Lower leg skin (tissue), 4 donors: ENCODE measurements around the gene MAP3K5. TPM values are rescaled to one million over a fixed set of nuclear protein-coding genes. Genes with fewer than 3 reads are reported as not detected.

Experiments used
- DNase-seq, 2 donors: peaks; one replicate each; pipeline ENCODE4 v3.0.0-alpha.2; 2019; ENCODE audit warnings: low spot score in 2 of 2
- H3K4me3 ChIP-seq: fragments of 200-600 bp; sonication (generic); 2 replicates; pipeline ENCODE4 v1.5.1; 2017; ENCODE audit warnings: mild to moderate bottlenecking, low read depth; ENCODE audit not compliant: poor library complexity, severe bottlenecking
- CTCF ChIP-seq, 3 donors: fragments of 450-650 bp; IDR thresholded peaks; one replicate each; pipeline ENCODE4 v1.5.1; 2016; ENCODE audit warnings: antibody characterized with exemption in 3 of 3, mild to moderate bottlenecking in 3 of 3, moderate library complexity in 2 of 3
- POLR2A ChIP-seq, 2 donors: fragments of 450-650 bp; IDR thresholded peaks; one replicate each; pipeline ENCODE4 v1.6.1; 2016 to 2017; ENCODE audit warnings: antibody characterized with exemption in 2 of 2, mild to moderate bottlenecking in 1 of 2, moderate library complexity in 1 of 2
- WGBS, 2 donors: methylation state at CpG; one replicate each; pipeline ENCODE4 v1.1.5; 2018; 5-methylcytosine and 5-hydroxymethylcytosine counted together
- intact Hi-C: fragments of 100-400 bp; cut with DNase I; formaldehyde crosslinking; loops from one replicate; pipeline ENCODE4 v1.15.0; 2023; ENCODE audit warnings: low total_unique reads
- total RNA-seq, 4 donors: library from RNA; depleted of rRNA; stranded (reverse); fragments of >200 nt; gene quantifications; one replicate each; pipeline ENCODE4 v1.1.0, GENCODE V29; 2016

Gene MAP3K5
- total RNA-seq, 4 donors from 2014 or later = 18.9 to 35.2 (median 27.0) TPM

GRCh38 chr6:136611133-136611532 lies 181.1 kb downstream of the MAP3K5 start:
- 67 to 75% methylated on average over 2 of the region's 2 CpGs for WGBS, 2 donors
- H3K4me3 ChIP-seq = no peak overlapping the region
- no peak for DNase-seq
- TF ChIP-seq POLR2A (IDR thresholded peaks at IDR 0.05) = no peak
- TF ChIP-seq CTCF (IDR thresholded peaks at IDR 0.05) = no peak
- intact Hi-C loops = no loop called here

- intact Hi-C loops = no loop called here
- TF ChIP-seq POLR2A (IDR thresholded peaks at IDR 0.05) (no peak), CTCF (IDR thresholded peaks at IDR 0.05) (no peak)
- 16 to 20% methylated on average over 4 of the region's 4 CpGs for WGBS, 2 donors
- DNase-seq = peak in 1 of 2 donors; percentile 75
- H3K4me3 ChIP-seq = no peak overlapping the region
These were observed 182.2 kb downstream of the MAP3K5 start for GRCh38 chr6:136609873-136610706.

- no peak for TF ChIP-seq CTCF (IDR thresholded peaks at IDR 0.05)
- no peak for TF ChIP-seq POLR2A (IDR thresholded peaks at IDR 0.05)
- no peak overlapping the region for H3K4me3 ChIP-seq
- DNase-seq = peak in 1 of 2 donors; percentile 23
- WGBS, 2 donors = 42 to 45% methylated on average over 3 of the region's 3 CpGs
- intact Hi-C loops = no loop called here
These were observed 183.3 kb downstream of the MAP3K5 start for GRCh38 chr6:136608991-136609390.

GRCh38 chr6:136607932-136608772 lies 184.1 kb downstream of the MAP3K5 start:
- DNase-seq = peak; percentile 76 to 92
- no peak for TF ChIP-seq CTCF (IDR thresholded peaks at IDR 0.05)
- TF ChIP-seq POLR2A (IDR thresholded peaks at IDR 0.05) = no peak
- WGBS, 2 donors = 51 to 58% methylated on average over 12 of the region's 12 CpGs

GRCh38 chr6:136607204-136607931 lies 184.9 kb downstream of the MAP3K5 start:
- no peak for DNase-seq
- no peak overlapping the region for H3K4me3 ChIP-seq
- intact Hi-C loops = no loop called here
- WGBS, 2 donors = 60 to 65% methylated on average over 3 of the region's 3 CpGs
- TF ChIP-seq CTCF (IDR thresholded peaks at IDR 0.05) (no peak), POLR2A (IDR thresholded peaks at IDR 0.05) (no peak)

More at GRCh38 chr6:136607932-136608772, 184.1 kb downstream of the MAP3K5 start:
- intact Hi-C loops = no loop called here
- no peak overlapping the region for H3K4me3 ChIP-seq
